NCI-H1930 (cell line): Measurements from ENCODE around the gene HIRA.
A peak's percentile ranks its signal among the peaks of the same experiment; 100 is the strongest.
"Not testable (repeated sequence)": the region's sequence is repeated elsewhere in the genome, so short reads cannot be mapped to it uniquely, and the experiment has no call there.

Source experiments
- DNase-seq, 2 experiments: peaks; one replicate each; lab custom pipeline; 2025; lab: John Stamatoyannopoulos, UW

The HIRA gene

GRCh38 chr22:19330205-19330604 is 101.3 kb downstream of the HIRA start:
- not testable (repeated sequence) for DNase-seq

GRCh38 chr22:19329454-19329853 is 102.1 kb downstream of the HIRA start:
- DNase-seq, result no peak

- no peak for DNase-seq
Observed at GRCh38 chr22:19325296-19325948, 106.1 kb downstream of the HIRA start.

GRCh38 chr22:19323420-19323819 is 108.1 kb downstream of the HIRA start:
- DNase-seq, result not testable (repeated sequence)

- DNase-seq, result no peak
Observed at GRCh38 chr22:19321757-19322156, 109.8 kb downstream of the HIRA start.

- not testable (repeated sequence) for DNase-seq
Observed at GRCh38 chr22:19320136-19320535, 111.4 kb downstream of the HIRA start.

- no peak for DNase-seq
Observed at GRCh38 chr22:19319281-19319680, 112.3 kb downstream of the HIRA start.

- no peak for DNase-seq
Observed at GRCh38 chr22:19317865-19318264, 113.7 kb downstream of the HIRA start.

GRCh38 chr22:19307872-19308271 is 123.7 kb downstream of the HIRA start:
- DNase-seq, result no peak

GRCh38 chr22:19306535-19306934 is 125.0 kb downstream of the HIRA start:
- not testable (repeated sequence) for DNase-seq

GRCh38 chr22:19304547-19304946 is 127.0 kb downstream of the HIRA start:
- no peak for DNase-seq

GRCh38 chr22:19303785-19304184 is 127.7 kb downstream of the HIRA start:
- DNase-seq, result no peak

- DNase-seq, result no peak
Observed at GRCh38 chr22:19295733-19296132, 135.8 kb downstream of the HIRA start.

- DNase-seq, result no peak
Observed at GRCh38 chr22:19292458-19293230, 138.9 kb downstream of the HIRA start.

- peak; percentile 40 to 90 for DNase-seq
Observed at GRCh38 chr22:19291580-19292457, 139.7 kb downstream of the HIRA start, which contains the start of gene CLTCL1. CLTCL1 (minus strand) TSS chr22:19291719; CDS start chr22:19291641, 78 bp downstream.

GRCh38 chr22:19291218-19291579 is 140.3 kb downstream of the HIRA start:
- DNase-seq, result no peak

- no peak for DNase-seq
Observed at GRCh38 chr22:19290400-19291217, 140.9 kb downstream of the HIRA start.

- no peak for DNase-seq
Observed at GRCh38 chr22:19289475-19290161, 141.9 kb downstream of the HIRA start.

- no peak for DNase-seq
Observed at GRCh38 chr22:19287889-19288288, 143.6 kb downstream of the HIRA start.

GRCh38 chr22:19287076-19287707 is 144.3 kb downstream of the HIRA start:
- no peak for DNase-seq
